ENCODE results near the gene ANO6. TPM values are rescaled to one million over a fixed set of nuclear protein-coding genes. Genes with fewer than 3 reads are reported as not detected.

The ANO6 gene
- total and polyA plus RNA-seq, 2 of the 4 experiments (the other 2 are of a cell fraction): 21.6 to 41.0 TPM

- Histone ChIP-seq H3K4ac (ENCODE audit: low read depth, low read length) (no peak overlapping the region), H3K36me3 (ENCODE audit: control insufficient read depth, insufficient read depth, low read length) (peaks cover 13% of the 10 kb centered on the region), H3K56ac (ENCODE audit: extremely low read depth, insufficient read depth, low read length) (no peak overlapping the region), H3K18ac (ENCODE audit: low read depth, low read length) (no peak overlapping the region), H3K27me3 (ENCODE audit: control insufficient read depth, insufficient read depth, low read length) (no peaks in the 10 kb centered on the region), H3K79me1 (ENCODE audit: low read depth in 1 of 2, low read length in 2 of 2) (peaks cover 0 to 26% of the 10 kb centered on the region in 2 experiments; a peak in 3 of 4 replicates), H3K23ac (ENCODE audit: low read depth, low read length) (peak overlapping the region; percentile 24; the same call in 1 of the 2 replicates), H2BK120ac (ENCODE audit: low read depth, low read length) (no peak overlapping the region), H2BK15ac (ENCODE audit: low read depth, low read length) (no peak overlapping the region), H4K8ac (ENCODE audit: low read depth in 2 of 2, low read length in 2 of 2) (no peak overlapping the region), H2AK5ac (ENCODE audit: low read depth, low read length) (no peak overlapping the region), H4K20me1 (ENCODE audit: insufficient read depth, low read length) (no peaks in the 10 kb centered on the region), H2AK9ac (replicated peaks; ENCODE audit: low read depth, low read length, poor library complexity) (no peak overlapping the region), H3K9me1 (ENCODE audit: insufficient read depth, low read length) (peaks cover 7% of the 10 kb centered on the region), H2AFZ (replicated peaks; ENCODE audit: low read length, poor library complexity) (no peak overlapping the region), H3K4me3 (ENCODE audit: insufficient read depth, low read depth, low read length) (no peak overlapping the region), H2BK5ac (ENCODE audit: low read depth, low read length, poor library complexity, severe bottlenecking) (no peak overlapping the region), H3K9me3 (ENCODE audit: control insufficient read depth, insufficient read depth, low read length) (no peaks in the 10 kb centered on the region), H3K4me1 (ENCODE audit: control insufficient read depth, insufficient read depth, low read length) (peaks cover 4% of the 10 kb centered on the region; the same call in 1 of the 2 replicates), H3K14ac (replicated peaks; ENCODE audit: low read depth, low read length) (no peak overlapping the region), H3K9ac (ENCODE audit: low read depth, low read length) (no peak overlapping the region), H2BK20ac (ENCODE audit: low read depth, low read length) (no peak overlapping the region), H4K5ac (ENCODE audit: low read depth, low read length) (no peak overlapping the region), H3K4me2 (ENCODE audit: low read depth, low read length) (no peak overlapping the region), H3K27ac (ENCODE audit: insufficient read depth, low read length) (no peak overlapping the region), H4K91ac (ENCODE audit: insufficient read depth, low read depth, low read length) (no peak overlapping the region)
- intact Hi-C loops (cut with micrococcal nuclease): no loop called here
- dilution Hi-C loops (cut with HindIII; ENCODE audit: low sequenced_read_pairs, unreplicated experiment): no loop called here
- TF ChIP-seq SMC3 (IDR thresholded peaks at IDR 0.05; ENCODE audit: low read depth, low read length) (no peak), NFE2L2 (IDR thresholded peaks at IDR 0.05; ENCODE audit: low read depth, low read length) (no peak), RAD21 (IDR thresholded peaks at IDR 0.05; ENCODE audit: low read length) (no peak), FOS (IDR thresholded peaks at IDR 0.05; ENCODE audit: low read depth, low read length) (no peak), CEBPB (IDR thresholded peaks at IDR 0.05; ENCODE audit: low read depth, low read length) (no peak)
- in situ Hi-C loops (cut with MboI; ENCODE audit: low sequenced_read_pairs): no loop called here
- ATAC-seq (ENCODE audit: low read depth) (no peak), DNase-seq (no peak)
- no TSS peak for BruUV-seq (replicated peaks)
- ChIA-PET CTCF (interaction anchor here (1.2 kb wide), 1 partner anchor 16 kb away, joined by 3 read pairs; no protein-coding TSS in a partner anchor), POLR2A (ENCODE audit: unreplicated experiment) (no interaction called here)
Measured at GRCh38 chr12:45354399-45354798, 138.5 kb downstream of the ANO6 start.

All from IMR-90 (cell line).